Ovary (tissue), 9 donors: ENCODE measurements around the gene OR52B2. TPM values are rescaled to one million over a fixed set of nuclear protein-coding genes. Genes with fewer than 3 reads are reported as not detected.

Source experiments
- DNase-seq, 5 donors: peaks; one replicate each; pipeline ENCODE4 v3.0.0-alpha.2; 2019 to 2020
- H3K27ac ChIP-seq, 2 donors: fragments of 200-600 bp; one replicate each; pipeline versions ENCODE4 v1.5.1 to v1.8.0; 2019 to 2022
- H3K27me3 ChIP-seq: fragments of 200-600 bp; one replicate; pipeline ENCODE4 v1.8.0; 2022
- H3K36me3 ChIP-seq: fragments of 200-600 bp; sonication (generic); one replicate; pipeline ENCODE4 v1.5.1; 2019
- H3K4me1 ChIP-seq: one replicate; pipeline ENCODE4 v1.8.1; 2013; ENCODE audit warnings: mild to moderate bottlenecking, moderate library complexity; ENCODE audit not compliant: insufficient read depth
- H3K4me3 ChIP-seq: fragments of 200-600 bp; sonication (generic); one replicate; pipeline ENCODE4 v1.5.1; 2017
- H3K9me3 ChIP-seq, 2 donors: fragments of 200-600 bp in 1 of 2; sonication (generic) in 1 of 2; one replicate each; pipeline versions ENCODE4 v1.5.1 to v1.8.1; 2013 to 2019; ENCODE audit warnings: mild to moderate bottlenecking in 1 of 2, moderate library complexity in 1 of 2
- CTCF ChIP-seq, 3 donors: fragments of 450-650 bp in 2 of 3; fragments of 200-600 bp in 1 of 3; IDR thresholded peaks; one replicate each; pipeline versions ENCODE4 v1.5.1 to v1.8.0; 2016 to 2022; ENCODE audit warnings: antibody characterized with exemption in 3 of 3, mild to moderate bottlenecking in 1 of 3
- EP300 ChIP-seq: sonication (generic); formaldehyde crosslinking; IDR thresholded peaks from one replicate; pipeline ENCODE4 v1.6.1; 2017; ENCODE audit warnings: antibody characterized with exemption
- POLR2A ChIP-seq: fragments of 450-650 bp; IDR thresholded peaks from one replicate; pipeline ENCODE4 v1.6.1; 2017; ENCODE audit warnings: antibody characterized with exemption, mild to moderate bottlenecking, moderate library complexity
- WGBS, 3 donors: extraction: QIAGEN DNeasy Blood & Tissue Kit in 1 of 3; methylation state at CpG; one replicate each; pipeline versions ENCODE4 v1.1.5 to v1.1.7; 2013 to 2017; 5-methylcytosine and 5-hydroxymethylcytosine counted together
- intact Hi-C, 4 donors: fragments of 100-400 bp; cut with DNase I; formaldehyde crosslinking; loops; one replicate each; pipeline versions ENCODE4 v1.11.0 to v1.15.1; 2022 to 2023
- polyA plus RNA-seq, 2 donors: library from polyadenylated mRNA; stranded (reverse); fragments of 200-250 nt in 1 of 2; fragments of 350-450 nt in 1 of 2; fragmentation: Illumina TruSeq in 1 of 2; extraction: RNeasy Lipid Tissue Mini Kit (QIAGEN cat#74804) in 1 of 2; gene quantifications; one replicate each; pipeline ENCODE4 v1.2.3, GENCODE V29; 2013 to 2014
- total RNA-seq, 7 donors: library from RNA; depleted of rRNA in 2 of 7; stranded (reverse); fragments of >200 nt in 2 of 7; fragmentation: NEBNext Ultra II Directional in 3 of 7; extraction: Animal tissue kit (Norgen Biotek cat#: 25700) in 3 of 7; gene quantifications; one replicate each; pipeline versions ENCODE4 v1.1.0 to v1.2.4, GENCODE V29; 2016 to 2023
- donor health status: DM: no; HTN: no; CAD: no; lungs with moderate emphysema.
- donor health status: DM: no; HTN: no; CAD: no.
- donor health status: Bipolar disorder and iron deficiency.
- donor health status: DM: yes; HTN: yes; CAD: no.
- donor health status: DM: no; HTN: no; CAD: no.
- donor health status: DM: yes; HTN: yes; CAD: no.

Gene OR52B2
- total and polyA plus RNA-seq, 9 donors = not detected

DNA sequence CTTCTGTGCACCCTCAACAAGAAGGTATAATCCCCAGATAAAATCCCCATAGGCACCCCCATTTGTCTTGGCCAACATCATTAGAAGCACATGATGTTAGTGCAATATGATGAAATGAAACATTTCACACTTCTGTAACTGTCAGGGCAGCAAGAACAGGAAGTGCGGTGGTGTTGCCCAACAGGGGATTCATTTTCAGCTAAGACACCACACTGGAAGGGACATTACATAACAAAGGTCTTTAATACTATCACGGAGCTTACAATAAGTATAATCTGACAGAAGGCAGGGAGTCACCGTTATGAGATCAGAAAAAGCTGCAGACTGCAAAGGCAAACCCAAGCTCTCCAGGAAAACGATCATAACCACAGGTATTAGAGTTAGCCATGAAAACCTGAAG lies 30.8 kb upstream of the OR52B2 start:
- no peak for DNase-seq
- Histone ChIP-seq H3K9me3 (no peaks in the 10 kb centered on the region), H3K27ac (no peak overlapping the region), H3K36me3 (no peaks in the 10 kb centered on the region), H3K4me1 (no peaks in the 10 kb centered on the region), H3K27me3 (no peaks in the 10 kb centered on the region), H3K4me3 (no peak overlapping the region)
- intact Hi-C loops = no loop called here
- WGBS, 3 donors = 77 to 78% (median 78%) methylated on average over 4 of the region's 4 CpGs
- TF ChIP-seq POLR2A (no peak), CTCF (IDR thresholded peaks at IDR 0.05) (no peak), EP300 (no peak)

- TF ChIP-seq CTCF (IDR thresholded peaks at IDR 0.05) (no peak), EP300 (no peak), POLR2A (no peak)
- Histone ChIP-seq H3K4me3 (no peak within 1 kb of the TSS), H3K9me3 (no peaks in the 10 kb centered on the region), H3K36me3 (no peaks in the 10 kb centered on the region), H3K27ac (no peak within 1 kb of the TSS), H3K27me3 (no peaks in the 10 kb centered on the region), H3K4me1 (no peaks in the 10 kb centered on the region)
- DNase-seq = no peak
- WGBS, 3 donors = 98 to 100% (median 99%) methylated on average over 5 of the region's 5 CpGs
- intact Hi-C loops = no loop called here
Measured at GRCh38 chr11:6199174-6199810, 29.2 kb upstream of the OR52B2 start, which contains the start of gene OR52W1. Gene OR52W1, plus strand, starts transcription at chr11:6199224. Its CDS starts 0 bp downstream, at chr11:6199224.

- Histone ChIP-seq H3K4me3 (no peak overlapping the region), H3K9me3 (no peaks in the 10 kb centered on the region), H3K27me3 (no peaks in the 10 kb centered on the region), H3K4me1 (no peaks in the 10 kb centered on the region), H3K27ac (no peak overlapping the region), H3K36me3 (no peaks in the 10 kb centered on the region)
- no peak for DNase-seq
- intact Hi-C loops = loop anchor here in 1 of 4 donors (2.0 kb wide), 1 partner anchor 35 kb away; no protein-coding TSS in a partner anchor
- no peak for TF ChIP-seq POLR2A
- 73 to 82% (median 78%) methylated on average over 4 of the region's 4 CpGs for WGBS, 3 donors
Measured at GRCh38 chr11:6197466-6198200, 27.5 kb upstream of the OR52B2 start.

DNA sequence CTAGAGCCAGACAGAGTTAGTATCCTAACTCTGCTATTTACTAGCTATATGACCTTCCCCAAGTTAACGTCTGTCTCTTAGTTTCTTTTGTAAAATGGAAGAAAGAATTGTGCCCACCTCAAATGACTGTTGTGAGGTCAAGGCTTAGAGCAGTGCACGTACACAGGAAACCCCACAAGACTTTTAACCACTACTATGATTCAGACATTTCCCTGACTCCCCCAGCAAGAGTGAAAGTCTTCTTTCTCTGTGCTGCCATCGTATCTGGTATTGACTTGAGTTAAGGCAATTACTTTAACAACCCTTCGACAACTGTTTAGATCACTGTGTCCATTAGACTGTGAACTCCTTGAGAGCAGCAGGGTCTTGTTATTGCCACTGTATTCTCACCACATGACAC lies 26.3 kb upstream of the OR52B2 start:
- no peak for DNase-seq
- no peaks in the 10 kb centered on the region for H3K4me1 ChIP-seq
- no peaks in the 10 kb centered on the region for H3K9me3 ChIP-seq
- TF ChIP-seq POLR2A (no peak), CTCF (IDR thresholded peaks at IDR 0.05) (no peak), EP300 (no peak)
- H3K27ac ChIP-seq = no peak overlapping the region
- 42 to 46% (median 45%) methylated on average over 4 of the region's 4 CpGs for WGBS, 3 donors
- intact Hi-C loops = loop anchor here in 1 of 4 donors (2.0 kb wide), 1 partner anchor 34 kb away; no protein-coding TSS in a partner anchor
- H3K27me3 ChIP-seq = no peaks in the 10 kb centered on the region
- no peaks in the 10 kb centered on the region for H3K36me3 ChIP-seq
- no peak overlapping the region for H3K4me3 ChIP-seq
